Mesendoderm (in vitro differentiated cells): Measurements from ENCODE around the gene TBCE.
A peak's percentile ranks its signal among the peaks of the same experiment; 100 is the strongest.

Experiments used
- DNase-seq: peaks from one replicate; pipeline ENCODE4 v3.0.0; 2013
- H2AK5ac ChIP-seq: 2 replicates; pipeline ENCODE4 v1.6.1; 2013; ENCODE audit warnings: low read length, inconsistent platforms
- H2BK120ac ChIP-seq: 2 replicates; pipeline ENCODE4 v1.6.1; 2013; ENCODE audit warnings: low read depth, mild to moderate bottlenecking, low read length, moderate library complexity, mixed read lengths
- H2BK15ac ChIP-seq: replicated peaks from 2 replicates; pipeline ENCODE4 v1.6.1; 2013; ENCODE audit warnings: low read depth, mild to moderate bottlenecking, moderate library complexity
- H2BK5ac ChIP-seq: 2 replicates; pipeline ENCODE4 v1.6.1; 2013; ENCODE audit warnings: low read length, inconsistent platforms
- H3K18ac ChIP-seq: 2 replicates; pipeline ENCODE4 v1.6.1; 2013; ENCODE audit warnings: mild to moderate bottlenecking, low read length, mixed read lengths
- H3K23ac ChIP-seq: one replicate; pipeline ENCODE4 v1.6.1; 2013; ENCODE audit warnings: low read length
- H3K27ac ChIP-seq: 2 replicates; pipeline ENCODE4 v1.5.1; 2013; ENCODE audit warnings: low read depth, mild to moderate bottlenecking, inconsistent platforms, low read length, moderate library complexity
- H3K27me3 ChIP-seq: 2 replicates; pipeline ENCODE4 v1.6.1; 2013; ENCODE audit warnings: low read length, control low read depth, mild to moderate bottlenecking, inconsistent platforms; ENCODE audit not compliant: insufficient read depth, poor library complexity
- H3K36me3 ChIP-seq: 2 replicates; pipeline ENCODE4 v1.6.1; 2013; ENCODE audit warnings: low read length, inconsistent platforms; ENCODE audit not compliant: control insufficient read depth, insufficient read depth
- H3K4ac ChIP-seq: one replicate; pipeline ENCODE4 v1.6.1; 2013; ENCODE audit warnings: low read depth, mild to moderate bottlenecking, low read length, moderate library complexity
- H3K4me1 ChIP-seq: 2 replicates; pipeline ENCODE4 v1.6.1; 2013; ENCODE audit warnings: low read depth, low read length, inconsistent platforms; ENCODE audit not compliant: control insufficient read depth
- H3K4me2 ChIP-seq: 2 replicates; pipeline ENCODE4 v1.6.1; 2013; ENCODE audit warnings: low read length
- H3K4me3 ChIP-seq: 2 replicates; pipeline ENCODE4 v1.5.1; 2013; ENCODE audit warnings: mild to moderate bottlenecking, low read length
- H3K56ac ChIP-seq: one replicate; pipeline ENCODE4 v1.6.1; 2013; ENCODE audit warnings: low read length
- H3K79me1 ChIP-seq: 2 replicates; pipeline ENCODE4 v1.6.1; 2013; ENCODE audit warnings: low read length, inconsistent platforms
- H3K79me2 ChIP-seq: 2 replicates; pipeline ENCODE4 v1.6.1; 2013; ENCODE audit warnings: mild to moderate bottlenecking, low read length; ENCODE audit not compliant: control insufficient read depth, insufficient read depth
- H3K9ac ChIP-seq: 2 replicates; pipeline ENCODE4 v1.6.1; 2013; ENCODE audit warnings: low read length, inconsistent platforms
- H4K5ac ChIP-seq: one replicate; pipeline ENCODE4 v1.6.1; 2013; ENCODE audit warnings: low read length
- H4K8ac ChIP-seq: one replicate; pipeline ENCODE4 v1.6.1; 2013; ENCODE audit warnings: low read depth, mild to moderate bottlenecking, control low read depth, low read length, moderate library complexity
- WGBS: extraction: QIAGEN DNeasy Blood & Tissue Kit; methylation state at CpG from one replicate; pipeline ENCODE4 v1.1.7; 2013; ENCODE audit warnings: low lambda C conversion rate, missing lambda C conversion rate; ENCODE audit not compliant: insufficient coverage; ENCODE audit errors: extremely low coverage; 5-methylcytosine and 5-hydroxymethylcytosine counted together

Gene TBCE

DNA sequence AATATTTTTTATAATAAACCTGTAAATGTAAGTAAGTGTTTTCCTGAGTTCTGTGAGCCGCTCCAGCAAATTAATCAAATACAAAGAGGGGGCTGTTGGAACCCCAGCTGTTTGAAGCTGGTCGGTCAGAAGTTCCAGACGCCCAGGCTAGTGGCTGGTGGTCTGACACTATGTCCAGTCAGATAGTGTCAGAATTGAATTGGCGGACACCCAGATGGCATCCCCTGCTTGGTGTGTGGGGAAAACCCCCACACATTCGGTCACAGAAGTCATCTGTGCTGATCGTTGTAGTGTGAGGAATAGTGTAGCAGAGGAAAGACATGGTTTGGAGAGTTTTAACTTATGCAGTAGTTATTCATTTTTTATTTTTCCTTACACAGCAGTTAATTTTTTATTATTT is 32.4 kb downstream of the TBCE start:
- H3K27me3 ChIP-seq: no peaks in the 10 kb centered on the region
- no peak overlapping the region for H2BK15ac ChIP-seq
- no peak overlapping the region for H4K5ac ChIP-seq
- no peak overlapping the region for H3K56ac ChIP-seq
- H3K79me1 ChIP-seq: peaks cover 8% of the 10 kb centered on the region
- H4K8ac ChIP-seq: no peak overlapping the region
- H2AK5ac ChIP-seq: no peak overlapping the region
- no peak overlapping the region for H3K27ac ChIP-seq
- H3K23ac ChIP-seq: no peak overlapping the region
- no peak overlapping the region for H2BK120ac ChIP-seq
- H3K4ac ChIP-seq: no peak overlapping the region
- H3K36me3 ChIP-seq: no peaks in the 10 kb centered on the region
- H3K9ac ChIP-seq: no peak overlapping the region
- peaks cover 2% of the 10 kb centered on the region for H3K79me2 ChIP-seq
- H3K4me1 ChIP-seq: no peaks in the 10 kb centered on the region
- no peak overlapping the region for H3K18ac ChIP-seq
- no peak overlapping the region for H2BK5ac ChIP-seq
- no CpG with 5 or more reads among the region's 6 CpGs for WGBS
- H3K4me2 ChIP-seq: no peak overlapping the region
- no peak for DNase-seq
- H3K4me3 ChIP-seq: no peak overlapping the region

DNA sequence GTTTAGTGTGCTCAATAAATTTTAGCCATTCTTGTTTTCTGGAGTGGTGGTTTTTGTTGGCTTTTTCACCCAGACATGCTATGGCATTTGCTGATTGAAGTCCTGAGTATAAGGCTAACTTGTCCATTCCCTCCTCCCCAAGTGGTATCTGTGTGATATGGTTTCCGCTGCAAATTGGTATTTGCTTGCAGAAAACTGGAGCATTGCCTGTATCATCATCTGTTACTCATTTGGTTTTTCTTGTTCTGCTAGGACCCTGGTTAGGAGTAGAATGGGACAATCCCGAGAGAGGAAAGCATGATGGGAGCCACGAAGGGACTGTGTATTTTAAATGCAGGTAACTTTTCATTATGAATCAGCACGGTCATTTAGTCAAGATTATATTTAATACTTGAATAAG is 34.0 kb downstream of the TBCE start:
- Histone ChIP-seq H3K9ac (no peak overlapping the region), H4K8ac (no peak overlapping the region), H3K4me3 (no peak overlapping the region), H3K23ac (no peak overlapping the region), H3K4ac (no peak overlapping the region), H3K79me2 (peaks cover 2% of the 10 kb centered on the region), H3K27me3 (no peaks in the 10 kb centered on the region), H3K27ac (no peak overlapping the region), H3K4me1 (no peaks in the 10 kb centered on the region), H2BK5ac (no peak overlapping the region), H2BK15ac (no peak overlapping the region), H3K4me2 (no peak overlapping the region), H3K18ac (no peak overlapping the region), H2BK120ac (no peak overlapping the region), H2AK5ac (no peak overlapping the region), H3K56ac (no peak overlapping the region), H4K5ac (no peak overlapping the region), H3K36me3 (no peaks in the 10 kb centered on the region), H3K79me1 (peaks cover 8% of the 10 kb centered on the region)
- no CpG with 5 or more reads among the region's 4 CpGs for WGBS
- no peak for DNase-seq

DNA sequence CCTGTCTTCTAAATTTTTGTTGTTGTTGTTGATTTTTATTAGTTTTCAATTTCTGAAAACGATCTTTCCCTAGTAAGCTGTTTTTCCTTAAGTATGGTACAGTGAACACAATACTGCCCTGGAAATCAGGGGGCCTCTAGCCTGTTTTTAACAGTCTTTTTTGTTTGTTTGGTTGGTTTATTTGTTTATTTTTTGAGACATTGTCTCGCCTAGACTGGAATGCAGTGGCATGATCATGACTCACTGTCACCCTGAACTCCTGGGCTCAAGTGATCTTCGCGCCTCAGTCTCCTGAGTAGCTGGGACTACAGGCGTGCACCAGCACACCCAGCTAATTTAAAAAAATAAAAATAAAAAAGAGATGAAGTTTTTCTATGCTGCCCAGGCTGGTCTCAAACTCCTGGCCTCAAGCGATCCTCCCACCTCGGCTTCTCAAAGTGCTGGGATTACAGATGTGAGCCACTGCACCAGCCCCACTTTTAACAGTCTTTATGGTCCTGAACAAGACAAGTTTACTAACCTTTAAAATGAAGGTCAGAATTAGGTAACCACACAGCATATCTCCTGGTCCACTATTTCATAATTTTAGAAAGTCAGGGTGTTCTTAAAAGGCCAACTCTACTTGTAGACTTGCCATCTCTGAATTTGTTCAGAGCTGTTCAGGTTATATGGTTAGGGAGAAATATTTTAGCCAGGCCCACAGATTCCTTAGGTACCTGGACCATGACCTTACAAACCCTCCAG is 35.4 kb downstream of the TBCE start:
- no peak overlapping the region for H2BK120ac ChIP-seq
- DNase-seq: peak; percentile 45
- peaks cover 2% of the 10 kb centered on the region for H3K79me2 ChIP-seq
- H3K56ac ChIP-seq: no peak overlapping the region
- no peak overlapping the region for H3K4ac ChIP-seq
- H2BK15ac ChIP-seq: no peak overlapping the region
- H2AK5ac ChIP-seq: no peak overlapping the region
- no CpG with 5 or more reads among the region's 7 CpGs for WGBS
- no peak overlapping the region for H3K4me2 ChIP-seq
- H3K79me1 ChIP-seq: peaks cover 7% of the 10 kb centered on the region
- H4K8ac ChIP-seq: no peak overlapping the region
- H3K23ac ChIP-seq: no peak overlapping the region
- H3K36me3 ChIP-seq: no peaks in the 10 kb centered on the region
- H3K18ac ChIP-seq: no peak overlapping the region
- no peaks in the 10 kb centered on the region for H3K27me3 ChIP-seq
- no peak overlapping the region for H3K9ac ChIP-seq
- H3K4me3 ChIP-seq: no peak overlapping the region
- H3K4me1 ChIP-seq: no peaks in the 10 kb centered on the region
- H2BK5ac ChIP-seq: no peak overlapping the region
- H3K27ac ChIP-seq: no peak overlapping the region
- H4K5ac ChIP-seq: no peak overlapping the region

DNA sequence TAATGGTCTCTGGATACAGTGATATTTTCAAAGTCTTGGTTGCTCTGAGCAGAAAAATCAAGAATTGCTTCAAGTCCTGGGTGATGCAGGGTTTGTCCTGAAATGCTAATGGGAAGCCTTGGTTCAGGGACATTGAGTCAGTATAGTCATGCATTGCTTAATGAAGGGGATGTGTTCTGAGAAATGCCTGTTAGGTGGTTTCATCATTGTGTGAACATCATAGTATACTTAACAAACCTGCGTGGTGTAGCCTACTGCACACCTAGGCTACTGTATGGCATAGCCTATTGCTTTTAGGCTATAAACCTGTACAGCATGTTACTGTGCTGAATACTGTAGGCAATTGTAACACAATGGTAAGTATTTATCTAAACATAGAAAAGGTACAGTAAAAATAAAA is 36.4 kb downstream of the TBCE start:
- Histone ChIP-seq H2AK5ac (no peak overlapping the region), H3K79me1 (peaks cover 5% of the 10 kb centered on the region), H3K18ac (no peak overlapping the region), H2BK120ac (no peak overlapping the region), H3K56ac (no peak overlapping the region), H3K36me3 (no peaks in the 10 kb centered on the region), H4K5ac (no peak overlapping the region), H3K4me3 (no peak overlapping the region), H3K27me3 (no peaks in the 10 kb centered on the region), H3K23ac (no peak overlapping the region), H3K4me2 (no peak overlapping the region), H3K4me1 (no peaks in the 10 kb centered on the region), H3K9ac (no peak overlapping the region), H2BK5ac (no peak overlapping the region), H3K79me2 (peaks cover 2% of the 10 kb centered on the region), H3K4ac (no peak overlapping the region), H4K8ac (no peak overlapping the region), H2BK15ac (no peak overlapping the region), H3K27ac (no peak overlapping the region)
- no peak for DNase-seq
- WGBS: no CpG with 5 or more reads among the region's 1 CpG

DNA sequence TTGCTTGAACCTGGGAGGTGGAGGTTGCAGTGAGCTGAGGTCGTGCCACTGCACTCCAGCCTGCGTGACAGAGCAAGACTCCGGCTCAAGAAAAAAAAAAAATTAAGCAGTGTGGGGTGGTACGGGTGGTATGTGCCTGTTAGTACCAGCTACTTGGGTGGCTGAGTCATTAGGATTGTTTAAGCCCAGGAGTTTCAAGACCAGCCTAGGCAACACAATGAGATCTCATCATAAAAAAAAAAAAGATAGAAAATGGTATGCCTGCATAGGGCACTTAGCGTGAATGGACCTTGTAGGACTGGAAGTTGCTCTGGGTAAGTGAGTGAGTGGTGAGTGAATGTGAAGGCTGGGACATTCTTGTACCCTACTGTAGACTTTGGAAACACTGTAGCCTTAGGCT is 37.0 kb downstream of the TBCE start:
- H2AK5ac ChIP-seq: no peak overlapping the region
- no peak overlapping the region for H3K18ac ChIP-seq
- H3K23ac ChIP-seq: no peak overlapping the region
- H3K27ac ChIP-seq: no peak overlapping the region
- H3K79me1 ChIP-seq: peaks cover 5% of the 10 kb centered on the region
- peaks cover 2% of the 10 kb centered on the region for H3K79me2 ChIP-seq
- no peak overlapping the region for H4K5ac ChIP-seq
- no peak overlapping the region for H2BK120ac ChIP-seq
- no peak overlapping the region for H3K4me3 ChIP-seq
- no peak for DNase-seq
- H3K4me1 ChIP-seq: no peaks in the 10 kb centered on the region
- no peak overlapping the region for H2BK15ac ChIP-seq
- no peak overlapping the region for H3K4me2 ChIP-seq
- H2BK5ac ChIP-seq: no peak overlapping the region
- WGBS: no CpG with 5 or more reads among the region's 5 CpGs
- H3K4ac ChIP-seq: no peak overlapping the region
- H3K27me3 ChIP-seq: no peaks in the 10 kb centered on the region
- no peaks in the 10 kb centered on the region for H3K36me3 ChIP-seq
- H3K9ac ChIP-seq: no peak overlapping the region
- no peak overlapping the region for H3K56ac ChIP-seq
- no peak overlapping the region for H4K8ac ChIP-seq

DNA sequence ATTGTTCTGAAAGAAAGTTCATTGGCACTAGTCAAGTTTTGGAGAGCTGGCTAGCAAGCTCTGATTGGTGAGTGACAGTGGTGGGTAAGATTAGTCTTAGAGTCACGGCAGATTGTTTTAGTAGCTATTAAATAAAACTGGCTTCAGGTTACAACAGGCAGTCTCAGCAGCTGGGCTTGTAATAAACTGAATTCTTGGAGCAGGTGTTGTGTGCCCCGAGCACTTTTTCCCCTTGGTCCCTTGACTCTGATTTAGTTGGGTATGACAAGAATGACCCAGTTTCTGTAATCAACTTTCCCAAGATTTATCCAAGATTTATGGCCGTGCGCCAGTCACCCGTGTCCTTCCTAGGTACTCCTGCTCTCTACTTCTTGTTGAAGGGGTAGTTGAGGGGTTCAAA is 40.2 kb downstream of the TBCE start:
- no peak overlapping the region for H3K4ac ChIP-seq
- no peak overlapping the region for H2AK5ac ChIP-seq
- WGBS: no CpG with 5 or more reads among the region's 5 CpGs
- no peak overlapping the region for H3K27ac ChIP-seq
- H2BK15ac ChIP-seq: no peak overlapping the region
- no peaks in the 10 kb centered on the region for H3K79me2 ChIP-seq
- no peak overlapping the region for H3K23ac ChIP-seq
- no peak overlapping the region for H2BK5ac ChIP-seq
- no peak overlapping the region for H4K5ac ChIP-seq
- H4K8ac ChIP-seq: no peak overlapping the region
- H3K4me3 ChIP-seq: no peak overlapping the region
- DNase-seq: no peak
- no peak overlapping the region for H3K4me2 ChIP-seq
- H3K56ac ChIP-seq: no peak overlapping the region
- no peaks in the 10 kb centered on the region for H3K27me3 ChIP-seq
- H3K36me3 ChIP-seq: no peaks in the 10 kb centered on the region
- H3K79me1 ChIP-seq: peaks cover 2% of the 10 kb centered on the region
- H3K18ac ChIP-seq: no peak overlapping the region
- H3K4me1 ChIP-seq: no peaks in the 10 kb centered on the region
- no peak overlapping the region for H2BK120ac ChIP-seq
- no peak overlapping the region for H3K9ac ChIP-seq
